ENCODE measurements around the gene B3GALT6. TPM values are rescaled to one million over a fixed set of nuclear protein-coding genes. Genes with fewer than 3 reads are reported as not detected.

The B3GALT6 gene
- total RNA-seq, 1 experiment from 2014 or later = 20.0 TPM

DNA sequence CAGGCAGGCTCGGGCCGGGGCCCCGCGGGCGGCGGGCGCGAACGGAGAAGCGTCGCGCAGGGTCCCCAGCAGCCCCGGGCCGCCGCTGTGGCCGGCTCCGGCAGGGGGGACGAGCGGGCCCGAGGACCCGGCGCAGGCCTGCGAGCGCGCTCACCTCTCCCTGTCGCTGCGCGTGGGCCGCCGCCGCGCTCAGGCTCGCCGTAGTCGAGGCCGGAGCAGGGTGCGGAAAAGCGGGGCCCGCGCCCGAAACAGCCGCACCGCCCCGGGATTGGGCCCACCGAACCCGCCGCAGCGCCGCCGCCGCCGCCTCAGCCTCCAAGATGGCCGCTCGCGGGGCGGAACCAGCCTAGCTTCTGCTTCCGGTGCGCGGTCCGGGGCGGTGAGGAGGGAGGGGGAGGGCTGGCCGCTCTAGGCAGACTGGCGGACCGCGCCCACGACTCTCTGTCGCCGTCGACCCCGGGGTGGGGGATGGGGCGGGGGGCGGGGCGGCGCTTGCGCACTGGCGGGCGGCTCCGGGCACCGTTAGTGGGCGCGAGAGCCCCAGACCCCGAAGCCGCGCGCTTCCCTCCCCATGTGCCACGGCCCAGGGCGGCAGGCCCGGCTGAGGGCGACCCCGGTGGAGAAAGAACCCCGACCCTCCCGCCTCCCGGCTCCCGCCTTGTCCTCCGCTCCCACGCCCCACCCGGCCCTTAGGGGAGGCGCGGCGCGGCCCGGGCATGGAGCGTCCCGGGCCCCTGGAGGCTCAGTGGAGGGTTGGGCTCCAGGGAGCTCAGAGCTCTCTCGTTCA lies 41.7 kb downstream of the B3GALT6 start, which contains the start of gene UBE2J2 (continued):
- TF ChIP-seq CTCF (IDR thresholded peaks at IDR 0.05) = no peak
- 0 out of 2 replicates have a peak, but pooled peaks have one; percentile 32 for TF ChIP-seq CREM (CRISPR knock-in tag; IDR thresholded peaks at IDR 0.05)
- TF ChIP-seq, protein P1, sequence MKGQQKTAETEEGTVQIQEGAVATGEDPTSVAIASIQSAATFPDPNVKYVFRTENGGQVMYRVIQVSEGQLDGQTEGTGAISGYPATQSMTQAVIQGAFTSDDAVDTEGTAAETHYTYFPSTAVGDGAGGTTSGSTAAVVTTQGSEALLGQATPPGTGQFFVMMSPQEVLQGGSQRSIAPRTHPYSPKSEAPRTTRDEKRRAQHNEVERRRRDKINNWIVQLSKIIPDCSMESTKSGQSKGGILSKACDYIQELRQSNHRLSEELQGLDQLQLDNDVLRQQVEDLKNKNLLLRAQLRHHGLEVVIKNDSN (CRISPR knock-in tag; IDR thresholded peaks at IDR 0.05) = no peak
- TF ChIP-seq FOXP4 (CRISPR knock-in tag; IDR thresholded peaks at IDR 0.05) = peak; percentile 44; the same call in 1 of the 2 replicates
- TF ChIP-seq NR3C1 (CRISPR knock-in tag; conservative IDR thresholded peaks at IDR 0.05; ENCODE audit: low read depth) = 0 out of 2 replicates have a peak, but pooled peaks have one; percentile 75
- 0 out of 2 replicates have a peak, but pooled peaks have one; percentile 86 for TF ChIP-seq CBFB (CRISPR knock-in tag; IDR thresholded peaks at IDR 0.05; ENCODE audit: low read depth)
- TF ChIP-seq JUN (CRISPR knock-in tag; IDR thresholded peaks at IDR 0.05) = peak; percentile 74; the same call in 1 of the 2 replicates
- no peak for TF ChIP-seq ZNF423 (CRISPR knock-in tag; IDR thresholded peaks at IDR 0.05)
- TF ChIP-seq IRF2 (CRISPR knock-in tag; IDR thresholded peaks at IDR 0.05; ENCODE audit: borderline replicate concordance, low read depth) = no peak
- peak; percentile 93 for TF ChIP-seq SP1 (CRISPR knock-in tag; conservative IDR thresholded peaks at IDR 0.05)
- TF ChIP-seq FOXP1 (CRISPR knock-in tag; IDR thresholded peaks at IDR 0.05; ENCODE audit: borderline replicate concordance) = peak; percentile 76
- no peak for TF ChIP-seq ESRRA (CRISPR knock-in tag; IDR thresholded peaks at IDR 0.05; ENCODE audit: borderline replicate concordance)
- TF ChIP-seq GABPB1 (CRISPR knock-in tag; IDR thresholded peaks at IDR 0.05) = peak; percentile 73; the same call in 1 of the 2 replicates
- no peak for TF ChIP-seq OVOL2 (CRISPR knock-in tag; IDR thresholded peaks at IDR 0.05; ENCODE audit: borderline replicate concordance)
- no peak for TF ChIP-seq RELA (CRISPR knock-in tag; IDR thresholded peaks at IDR 0.05; ENCODE audit: borderline replicate concordance)
- TF ChIP-seq, protein P2, sequence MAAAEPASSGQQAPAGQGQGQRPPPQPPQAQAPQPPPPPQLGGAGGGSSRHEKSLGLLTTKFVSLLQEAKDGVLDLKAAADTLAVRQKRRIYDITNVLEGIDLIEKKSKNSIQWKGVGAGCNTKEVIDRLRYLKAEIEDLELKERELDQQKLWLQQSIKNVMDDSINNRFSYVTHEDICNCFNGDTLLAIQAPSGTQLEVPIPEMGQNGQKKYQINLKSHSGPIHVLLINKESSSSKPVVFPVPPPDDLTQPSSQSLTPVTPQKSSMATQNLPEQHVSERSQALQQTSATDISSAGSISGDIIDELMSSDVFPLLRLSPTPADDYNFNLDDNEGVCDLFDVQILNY (CRISPR knock-in tag; IDR thresholded peaks at IDR 0.05) = peak; percentile 37; the same call in 1 of the 2 replicates
- TF ChIP-seq, protein P3, sequence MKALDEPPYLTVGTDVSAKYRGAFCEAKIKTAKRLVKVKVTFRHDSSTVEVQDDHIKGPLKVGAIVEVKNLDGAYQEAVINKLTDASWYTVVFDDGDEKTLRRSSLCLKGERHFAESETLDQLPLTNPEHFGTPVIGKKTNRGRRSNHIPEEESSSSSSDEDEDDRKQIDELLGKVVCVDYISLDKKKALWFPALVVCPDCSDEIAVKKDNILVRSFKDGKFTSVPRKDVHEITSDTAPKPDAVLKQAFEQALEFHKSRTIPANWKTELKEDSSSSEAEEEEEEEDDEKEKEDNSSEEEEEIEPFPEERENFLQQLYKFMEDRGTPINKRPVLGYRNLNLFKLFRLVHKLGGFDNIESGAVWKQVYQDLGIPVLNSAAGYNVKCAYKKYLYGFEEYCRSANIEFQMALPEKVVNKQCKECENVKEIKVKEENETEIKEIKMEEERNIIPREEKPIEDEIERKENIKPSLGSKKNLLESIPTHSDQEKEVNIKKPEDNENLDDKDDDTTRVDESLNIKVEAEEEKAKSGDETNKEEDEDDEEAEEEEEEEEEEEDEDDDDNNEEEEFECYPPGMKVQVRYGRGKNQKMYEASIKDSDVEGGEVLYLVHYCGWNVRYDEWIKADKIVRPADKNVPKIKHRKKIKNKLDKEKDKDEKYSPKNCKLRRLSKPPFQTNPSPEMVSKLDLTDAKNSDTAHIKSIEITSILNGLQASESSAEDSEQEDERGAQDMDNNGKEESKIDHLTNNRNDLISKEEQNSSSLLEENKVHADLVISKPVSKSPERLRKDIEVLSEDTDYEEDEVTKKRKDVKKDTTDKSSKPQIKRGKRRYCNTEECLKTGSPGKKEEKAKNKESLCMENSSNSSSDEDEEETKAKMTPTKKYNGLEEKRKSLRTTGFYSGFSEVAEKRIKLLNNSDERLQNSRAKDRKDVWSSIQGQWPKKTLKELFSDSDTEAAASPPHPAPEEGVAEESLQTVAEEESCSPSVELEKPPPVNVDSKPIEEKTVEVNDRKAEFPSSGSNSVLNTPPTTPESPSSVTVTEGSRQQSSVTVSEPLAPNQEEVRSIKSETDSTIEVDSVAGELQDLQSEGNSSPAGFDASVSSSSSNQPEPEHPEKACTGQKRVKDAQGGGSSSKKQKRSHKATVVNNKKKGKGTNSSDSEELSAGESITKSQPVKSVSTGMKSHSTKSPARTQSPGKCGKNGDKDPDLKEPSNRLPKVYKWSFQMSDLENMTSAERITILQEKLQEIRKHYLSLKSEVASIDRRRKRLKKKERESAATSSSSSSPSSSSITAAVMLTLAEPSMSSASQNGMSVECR (CRISPR knock-in tag; IDR thresholded peaks at IDR 0.05; ENCODE audit: borderline replicate concordance) = peak; percentile 80; the same call in 1 of the 2 replicates
- TF ChIP-seq TP53 (CRISPR knock-in tag; IDR thresholded peaks at IDR 0.05) = 0 out of 2 replicates have a peak, but pooled peaks have one; percentile 22
- TF ChIP-seq, protein P4, sequence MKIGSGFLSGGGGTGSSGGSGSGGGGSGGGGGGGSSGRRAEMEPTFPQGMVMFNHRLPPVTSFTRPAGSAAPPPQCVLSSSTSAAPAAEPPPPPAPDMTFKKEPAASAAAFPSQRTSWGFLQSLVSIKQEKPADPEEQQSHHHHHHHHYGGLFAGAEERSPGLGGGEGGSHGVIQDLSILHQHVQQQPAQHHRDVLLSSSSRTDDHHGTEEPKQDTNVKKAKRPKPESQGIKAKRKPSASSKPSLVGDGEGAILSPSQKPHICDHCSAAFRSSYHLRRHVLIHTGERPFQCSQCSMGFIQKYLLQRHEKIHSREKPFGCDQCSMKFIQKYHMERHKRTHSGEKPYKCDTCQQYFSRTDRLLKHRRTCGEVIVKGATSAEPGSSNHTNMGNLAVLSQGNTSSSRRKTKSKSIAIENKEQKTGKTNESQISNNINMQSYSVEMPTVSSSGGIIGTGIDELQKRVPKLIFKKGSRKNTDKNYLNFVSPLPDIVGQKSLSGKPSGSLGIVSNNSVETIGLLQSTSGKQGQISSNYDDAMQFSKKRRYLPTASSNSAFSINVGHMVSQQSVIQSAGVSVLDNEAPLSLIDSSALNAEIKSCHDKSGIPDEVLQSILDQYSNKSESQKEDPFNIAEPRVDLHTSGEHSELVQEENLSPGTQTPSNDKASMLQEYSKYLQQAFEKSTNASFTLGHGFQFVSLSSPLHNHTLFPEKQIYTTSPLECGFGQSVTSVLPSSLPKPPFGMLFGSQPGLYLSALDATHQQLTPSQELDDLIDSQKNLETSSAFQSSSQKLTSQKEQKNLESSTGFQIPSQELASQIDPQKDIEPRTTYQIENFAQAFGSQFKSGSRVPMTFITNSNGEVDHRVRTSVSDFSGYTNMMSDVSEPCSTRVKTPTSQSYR (CRISPR knock-in tag; IDR thresholded peaks at IDR 0.05) = peak; percentile 85
- peak; percentile 62 for TF ChIP-seq ETV6 (CRISPR knock-in tag; IDR thresholded peaks at IDR 0.05)
- TF ChIP-seq FOXJ3 (CRISPR knock-in tag; IDR thresholded peaks at IDR 0.05; ENCODE audit: borderline replicate concordance) = no peak
- TF ChIP-seq USF2 (CRISPR knock-in tag; IDR thresholded peaks at IDR 0.05) = peak; percentile 53
- TF ChIP-seq, protein P5, sequence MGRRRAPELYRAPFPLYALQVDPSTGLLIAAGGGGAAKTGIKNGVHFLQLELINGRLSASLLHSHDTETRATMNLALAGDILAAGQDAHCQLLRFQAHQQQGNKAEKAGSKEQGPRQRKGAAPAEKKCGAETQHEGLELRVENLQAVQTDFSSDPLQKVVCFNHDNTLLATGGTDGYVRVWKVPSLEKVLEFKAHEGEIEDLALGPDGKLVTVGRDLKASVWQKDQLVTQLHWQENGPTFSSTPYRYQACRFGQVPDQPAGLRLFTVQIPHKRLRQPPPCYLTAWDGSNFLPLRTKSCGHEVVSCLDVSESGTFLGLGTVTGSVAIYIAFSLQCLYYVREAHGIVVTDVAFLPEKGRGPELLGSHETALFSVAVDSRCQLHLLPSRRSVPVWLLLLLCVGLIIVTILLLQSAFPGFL (CRISPR knock-in tag; IDR thresholded peaks at IDR 0.05; ENCODE audit: borderline replicate concordance) = no peak

Measured in WTC11 (cell line).